HL-60/S4 (cell line): ENCODE data around the gene LEFTY2.
"Not testable (repeated sequence)": the region's sequence is repeated elsewhere in the genome, so short reads cannot be mapped to it uniquely, and the experiment has no call there.

Experiments used
- in situ Hi-C: fragments of 300-500 bp; cut with MboI; formaldehyde crosslinking; loops from 2 replicates; pipeline ENCODE4 v1.14.3; 2022; ENCODE audit warnings: low sequenced_read_pairs

LEFTY2 gene

GRCh38 chr1:225931270-225932136, 9.5 kb downstream of the LEFTY2 start:
- in situ Hi-C loops, result no loop called here

GRCh38 chr1:225930566-225930965, 10.5 kb downstream of the LEFTY2 start:
- in situ Hi-C loops, result no loop called here

GRCh38 chr1:225929462-225929861, 11.6 kb downstream of the LEFTY2 start:
- in situ Hi-C loops, result not testable (repeated sequence)

- in situ Hi-C loops, result no loop called here
These were observed 12.5 kb downstream of the LEFTY2 start for GRCh38 chr1:225928186-225929175.

- in situ Hi-C loops, result no loop called here
These were observed 14.4 kb downstream of the LEFTY2 start for GRCh38 chr1:225926551-225927113.

- in situ Hi-C loops, result no loop called here
These were observed 17.1 kb downstream of the LEFTY2 start, which contains the start of gene PYCR2 for GRCh38 chr1:225923692-225924555. Gene PYCR2, minus strand, starts transcription at chr1:225924250. Its CDS starts 140 bp downstream, at chr1:225924110.

GRCh38 chr1:225923381-225923691, 17.7 kb downstream of the LEFTY2 start:
- in situ Hi-C loops, result no loop called here

- in situ Hi-C loops, result no loop called here
These were observed 19.0 kb downstream of the LEFTY2 start for GRCh38 chr1:225921734-225922709.

GRCh38 chr1:225919906-225920305, 21.1 kb downstream of the LEFTY2 start:
- in situ Hi-C loops, result no loop called here

- in situ Hi-C loops, result no loop called here
These were observed 22.7 kb downstream of the LEFTY2 start for GRCh38 chr1:225918280-225918679.

GRCh38 chr1:225917536-225917935, 23.5 kb downstream of the LEFTY2 start:
- in situ Hi-C loops, result no loop called here

GRCh38 chr1:225917101-225917500, 23.9 kb downstream of the LEFTY2 start:
- in situ Hi-C loops, result no loop called here

- in situ Hi-C loops, result no loop called here
These were observed 25.5 kb downstream of the LEFTY2 start for GRCh38 chr1:225915538-225915991.

- in situ Hi-C loops, result no loop called here
These were observed 26.1 kb downstream of the LEFTY2 start for GRCh38 chr1:225914947-225915346.

GRCh38 chr1:225914391-225914790, 26.6 kb downstream of the LEFTY2 start:
- in situ Hi-C loops, result no loop called here

GRCh38 chr1:225911191-225912130, 29.6 kb downstream of the LEFTY2 start:
- in situ Hi-C loops, result no loop called here

- in situ Hi-C loops, result no loop called here
These were observed 31.5 kb downstream of the LEFTY2 start for GRCh38 chr1:225909477-225909876.

- in situ Hi-C loops, result no loop called here
These were observed 32.2 kb downstream of the LEFTY2 start for GRCh38 chr1:225908773-225909172.
